BLaER1 treated with 17β-estradiol and CSF1 and Interleukin-3, amounts not matched to agents 10 nM and 100 nM (cell line): ENCODE data around the gene ARRDC5.
"Not testable (repeated sequence)": the region's sequence is repeated elsewhere in the genome, so short reads cannot be mapped to it uniquely, and the experiment has no call there.

Experiments used
- H3K27ac ChIP-seq, 11 experiments: shearing (Covaris generic); formaldehyde crosslinking; 2 replicates each; pipeline ENCODE4 v1.8.1; 2022
- H3K27me3 ChIP-seq, 11 experiments: shearing (Covaris generic); formaldehyde crosslinking; 2 replicates each; pipeline ENCODE4 v1.8.1; 2022
- H3K36me3 ChIP-seq, 11 experiments: shearing (Covaris generic); formaldehyde crosslinking; 2 replicates each; pipeline ENCODE4 v1.8.1; 2022
- H3K4me1 ChIP-seq, 10 experiments: shearing (Covaris generic); formaldehyde crosslinking; 2 replicates each; pipeline ENCODE4 v1.8.1; 2022
- H3K4me2 ChIP-seq, 11 experiments: shearing (Covaris generic); formaldehyde crosslinking; 2 replicates each; pipeline ENCODE4 v1.8.1; 2022
- H3K4me3 ChIP-seq, 10 experiments: shearing (Covaris generic); formaldehyde crosslinking; 2 replicates each; pipeline ENCODE4 v1.8.1; 2022
- H3K9ac ChIP-seq, 11 experiments: shearing (Covaris generic); formaldehyde crosslinking; 2 replicates each; pipeline ENCODE4 v1.8.1; 2022
- H3K9me3 ChIP-seq, 11 experiments: shearing (Covaris generic); formaldehyde crosslinking; replicated peaks in 1 of 11; 2 replicates each; pipeline ENCODE4 v1.8.1; 2022
- H4K20me1 ChIP-seq, 11 experiments: shearing (Covaris generic); formaldehyde crosslinking; 2 replicates each; pipeline ENCODE4 v1.8.1; 2022
- Cebpa-rat ChIP-seq, 11 experiments: shearing (Covaris generic); IDR thresholded peaks; 2 replicates each; pipeline ENCODE4 v1.8.1; 2022

Gene ARRDC5

GRCh38 chr19:4902796-4903195 is at the start of gene ARRDC5:
TSS of gene ARRDC5 (minus strand) at chr19:4902896. CDS start at chr19:4902825, 71 bp downstream.
- Histone ChIP-seq H3K9me3 (no peaks in the 10 kb centered on the region; a peak in 1 of 22 replicates), H3K4me1 (peaks cover 4 to 90% (median 67%) of the 10 kb centered on the region in 10 experiments; a peak in 18 of 20 replicates), H3K27ac (peak within 1 kb of the TSS in 8 of 11 experiments; percentile 59 to 97 (median 82); a peak in 16 of 22 replicates), H3K9ac (peak within 1 kb of the TSS in 4 of 11 experiments; percentile 36 to 59 (median 50); a peak in 7 of 22 replicates), H3K27me3 (no peaks in the 10 kb centered on the region), H3K4me2 (peak within 1 kb of the TSS in 8 of 11 experiments; percentile 0 to 36 (median 22); a peak in 9 of 22 replicates), H3K36me3 (no peaks in the 10 kb centered on the region), H3K4me3 (no peak within 1 kb of the TSS), H4K20me1 (peaks cover 0 to 22% (median 0%) of the 10 kb centered on the region in 11 experiments; a peak in 3 of 22 replicates)
- TF ChIP-seq Cebpa-rat (IDR thresholded peaks at IDR 0.05), result no peak

DNA sequence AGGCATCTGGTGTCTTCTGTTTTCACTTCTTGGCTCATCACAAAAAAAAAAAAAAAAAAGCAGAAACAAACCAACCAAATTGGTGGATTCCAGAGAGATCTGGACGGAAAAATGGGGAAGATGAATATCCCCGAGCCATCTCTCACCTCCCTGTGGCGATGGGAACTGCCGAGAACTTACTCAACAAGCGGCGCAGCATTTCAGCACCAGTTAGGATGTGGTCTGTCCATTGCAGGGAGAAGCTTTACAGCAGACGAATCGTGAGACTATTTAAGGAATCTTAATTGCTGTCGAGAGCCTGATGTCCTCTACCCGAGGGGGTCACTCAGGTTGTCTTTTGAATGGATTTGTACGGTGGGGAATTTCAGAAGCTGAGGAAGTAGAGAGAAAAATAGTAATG is 49.0 kb upstream of the ARRDC5 start:
- TF ChIP-seq Cebpa-rat (IDR thresholded peaks at IDR 0.05), result no peak
- Histone ChIP-seq H3K9me3 (no peaks in the 10 kb centered on the region), H3K27ac (no peak overlapping the region), H3K9ac (no peak overlapping the region; a peak in 1 of 22 replicates), H3K4me2 (no peak overlapping the region), H3K36me3 (peaks cover 21 to 100% (median 100%) of the 10 kb centered on the region in 11 experiments; a peak in 21 of 22 replicates), H3K27me3 (no peaks in the 10 kb centered on the region), H3K4me3 (no peak overlapping the region), H3K4me1 (no peaks in the 10 kb centered on the region), H4K20me1 (peaks cover 0 to 100% (median 97%) of the 10 kb centered on the region in 11 experiments; a peak in 18 of 22 replicates)

GRCh38 chr19:4950650-4951049 is 48.0 kb upstream of the ARRDC5 start:
- not testable (repeated sequence) for H3K9me3 ChIP-seq, H3K9ac ChIP-seq, H3K4me2 ChIP-seq, H3K27me3 ChIP-seq, H3K4me3 ChIP-seq, H3K27ac ChIP-seq, H3K4me1 ChIP-seq
- Histone ChIP-seq H3K36me3 (peaks cover 19 to 100% (median 100%) of the 10 kb centered on the region in 11 experiments; a peak in 21 of 22 replicates), H4K20me1 (peaks cover 0 to 100% (median 97%) of the 10 kb centered on the region in 11 experiments; a peak in 18 of 22 replicates)

- peaks cover 0 to 100% (median 100%) of the 10 kb centered on the region in 11 experiments; a peak in 20 of 22 replicates for H3K36me3 ChIP-seq
These were observed 39.0 kb upstream of the ARRDC5 start for GRCh38 chr19:4941638-4942169.

GRCh38 chr19:4939466-4939865 is 36.8 kb upstream of the ARRDC5 start:
- Histone ChIP-seq H3K4me1 (peaks cover 0 to 23% (median 7%) of the 10 kb centered on the region in 10 experiments; a peak in 8 of 20 replicates), H3K4me3 (no peak overlapping the region), H3K27me3 (no peaks in the 10 kb centered on the region), H3K4me2 (peak overlapping the region in 2 of 11 experiments; percentile 1 to 4; a peak in 2 of 22 replicates), H3K36me3 (peaks cover 0 to 100% (median 100%) of the 10 kb centered on the region in 11 experiments; a peak in 20 of 22 replicates), H3K9ac (peak overlapping the region in 2 of 11 experiments; percentile 1 to 13; a peak in 1 of 22 replicates), H3K27ac (peak overlapping the region in 1 of 11 experiments; percentile 21; a peak in 1 of 22 replicates), H3K9me3 (no peaks in the 10 kb centered on the region), H4K20me1 (peaks cover 0 to 100% (median 100%) of the 10 kb centered on the region in 11 experiments; a peak in 18 of 22 replicates)
- no peak for TF ChIP-seq Cebpa-rat (IDR thresholded peaks at IDR 0.05)

More at GRCh38 chr19:4941638-4942169, 39.0 kb upstream of the ARRDC5 start:
- not testable (repeated sequence) for H3K4me3 ChIP-seq, H3K4me2 ChIP-seq, H3K27ac ChIP-seq, H3K27me3 ChIP-seq, H3K9ac ChIP-seq, H3K9me3 ChIP-seq
- H3K4me1 ChIP-seq, result peaks cover 0 to 23% (median 7%) of the 10 kb centered on the region in 10 experiments; a peak in 7 of 20 replicates
- peaks cover 0 to 100% (median 100%) of the 10 kb centered on the region in 11 experiments; a peak in 18 of 22 replicates for H4K20me1 ChIP-seq

- H3K9me3 ChIP-seq, H3K27me3 ChIP-seq, H3K9ac ChIP-seq, H3K4me3 ChIP-seq: not testable (repeated sequence)
- Histone ChIP-seq H3K4me2 (peak overlapping the region in 1 of 11 experiments; percentile 21; a peak in 1 of 22 replicates), H3K4me1 (peaks cover 6 to 25% (median 11%) of the 10 kb centered on the region in 10 experiments; a peak in 14 of 20 replicates), H4K20me1 (peaks cover 0 to 100% (median 100%) of the 10 kb centered on the region in 11 experiments; a peak in 18 of 22 replicates), H3K36me3 (peaks cover 0 to 100% (median 100%) of the 10 kb centered on the region in 11 experiments; a peak in 20 of 22 replicates), H3K27ac (peak overlapping the region in 1 of 11 experiments; percentile 8; a peak in 1 of 22 replicates)
These were observed 35.8 kb upstream of the ARRDC5 start for GRCh38 chr19:4938461-4938860.

DNA sequence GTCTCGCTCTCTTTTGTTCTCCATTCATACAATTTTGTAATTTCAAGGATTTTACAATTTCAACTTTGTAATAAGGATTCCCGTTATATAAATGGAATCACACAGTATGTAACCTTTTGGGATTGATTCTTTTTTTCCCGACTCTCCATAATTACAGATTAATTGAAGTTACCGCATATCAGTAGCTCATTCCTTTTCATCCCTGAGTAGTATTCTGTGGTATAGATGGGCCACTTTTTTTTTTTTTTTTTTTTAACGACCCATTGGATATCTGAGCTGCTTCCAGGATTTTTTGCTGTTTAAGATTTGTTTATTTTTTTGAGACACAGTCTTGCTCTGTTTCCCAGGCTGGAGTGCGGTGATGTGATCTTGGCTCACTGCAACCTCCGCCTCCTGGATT is 34.4 kb upstream of the ARRDC5 start:
- Histone ChIP-seq H3K9ac (no peak overlapping the region), H3K4me2 (no peak overlapping the region), H3K4me1 (peaks cover 14 to 36% (median 23%) of the 10 kb centered on the region in 10 experiments; a peak in 17 of 20 replicates), H3K9me3 (no peaks in the 10 kb centered on the region), H3K27me3 (no peaks in the 10 kb centered on the region), H3K4me3 (no peak overlapping the region), H3K36me3 (peaks cover 0 to 100% (median 100%) of the 10 kb centered on the region in 11 experiments; a peak in 20 of 22 replicates), H4K20me1 (peaks cover 0 to 100% (median 100%) of the 10 kb centered on the region in 11 experiments; a peak in 18 of 22 replicates), H3K27ac (no peak overlapping the region)
- no peak for TF ChIP-seq Cebpa-rat (IDR thresholded peaks at IDR 0.05)

GRCh38 chr19:4935444-4935843 is 32.7 kb upstream of the ARRDC5 start:
- peaks cover 14 to 37% (median 27%) of the 10 kb centered on the region in 10 experiments; a peak in 17 of 20 replicates for H3K4me1 ChIP-seq
- H3K9ac ChIP-seq, result peak overlapping the region in 1 of 11 experiments; percentile 5; a peak in 3 of 22 replicates
- H3K27me3 ChIP-seq, result no peaks in the 10 kb centered on the region
- H3K9me3 ChIP-seq, result no peaks in the 10 kb centered on the region
- peaks cover 3 to 100% (median 100%) of the 10 kb centered on the region in 11 experiments; a peak in 20 of 22 replicates for H3K36me3 ChIP-seq
- no peak overlapping the region for H3K4me2 ChIP-seq
- no peak for TF ChIP-seq Cebpa-rat (IDR thresholded peaks at IDR 0.05)
- H3K27ac ChIP-seq, result peak overlapping the region in 1 of 11 experiments; percentile 31; a peak in 4 of 22 replicates
- H3K4me3 ChIP-seq, result no peak overlapping the region
- H4K20me1 ChIP-seq, result peaks cover 0 to 100% (median 100%) of the 10 kb centered on the region in 11 experiments; a peak in 18 of 22 replicates

- Histone ChIP-seq H3K4me1 (peaks cover 10 to 49% (median 18%) of the 10 kb centered on the region in 10 experiments; a peak in 18 of 20 replicates), H3K27me3 (no peaks in the 10 kb centered on the region), H3K9me3 (no peaks in the 10 kb centered on the region), H4K20me1 (peaks cover 0 to 100% (median 100%) of the 10 kb centered on the region in 11 experiments; a peak in 18 of 22 replicates), H3K9ac (peak overlapping the region in 3 of 11 experiments; percentile 22 to 36 (median 35); a peak in 3 of 22 replicates), H3K27ac (peak overlapping the region in 6 of 11 experiments; percentile 39 to 57 (median 49); a peak in 8 of 22 replicates), H3K4me2 (peak overlapping the region in 6 of 11 experiments; percentile 13 to 54 (median 50); a peak in 8 of 22 replicates), H3K36me3 (peaks cover 7 to 100% (median 100%) of the 10 kb centered on the region in 11 experiments; a peak in 20 of 22 replicates), H3K4me3 (no peak overlapping the region)
- TF ChIP-seq Cebpa-rat (IDR thresholded peaks at IDR 0.05), result no peak
These were observed 30.8 kb upstream of the ARRDC5 start for GRCh38 chr19:4933528-4933927.
